Measurements from ENCODE around the gene PIK3CB.
"Not testable (repeated sequence)": the region's sequence is repeated elsewhere in the genome, so short reads cannot be mapped to it uniquely, and the experiment has no call there.

Gene PIK3CB

GRCh38 chr3:138803006-138803653 lies 31.6 kb downstream of the PIK3CB start:
- H3K36me3 ChIP-seq (ENCODE audit: insufficient read depth, low read length) = no peaks in the 10 kb centered on the region; the same call in 1 of the 2 replicates
- H3K9me3 ChIP-seq (ENCODE audit: low read length) = no peaks in the 10 kb centered on the region
- no peak overlapping the region for H3K4me3 ChIP-seq (ENCODE audit: low read depth, low read length, poor library complexity, severe bottlenecking)
- H4K20me1 ChIP-seq (ENCODE audit: insufficient read depth, low read length) = no peaks in the 10 kb centered on the region
- no peak overlapping the region for H3K27ac ChIP-seq (ENCODE audit: low read depth, low read length, poor library complexity, severe bottlenecking)
- H3K4me1 ChIP-seq (ENCODE audit: insufficient read depth, low read length, severe bottlenecking) = no peaks in the 10 kb centered on the region
- H3K79me2 ChIP-seq (ENCODE audit: insufficient read depth, low read length) = peaks cover 13% of the 10 kb centered on the region; the same call in 1 of the 2 replicates
- H3K9me2 ChIP-seq (ENCODE audit: low read depth, low read length) = no peaks in the 10 kb centered on the region
- TF ChIP-seq CTCF (IDR thresholded peaks at IDR 0.05; ENCODE audit: low read length) (no peak), EZH2 (IDR thresholded peaks at IDR 0.05; ENCODE audit: borderline replicate concordance, low read length) (no peak)
- H3K4me2 ChIP-seq (ENCODE audit: low read length) = no peak overlapping the region
- H3F3A ChIP-seq (ENCODE audit: insufficient read depth, low read length) = no peaks in the 10 kb centered on the region
- H2AFZ ChIP-seq (ENCODE audit: low read length) = no peak overlapping the region
- no peak overlapping the region for H3K9ac ChIP-seq (ENCODE audit: low read length)
- H3K27me3 ChIP-seq (ENCODE audit: insufficient read depth, low read length) = no peaks in the 10 kb centered on the region

- H3K9ac ChIP-seq (ENCODE audit: low read length); H3K27ac ChIP-seq (ENCODE audit: low read depth, low read length, poor library complexity, severe bottlenecking); H3K9me2 ChIP-seq (ENCODE audit: low read depth, low read length); H3K27me3 ChIP-seq (ENCODE audit: insufficient read depth, low read length); H3K4me3 ChIP-seq (ENCODE audit: low read depth, low read length, poor library complexity, severe bottlenecking); H3K4me1 ChIP-seq (ENCODE audit: insufficient read depth, low read length, severe bottlenecking); H2AFZ ChIP-seq (ENCODE audit: low read length); H3K36me3 ChIP-seq (ENCODE audit: insufficient read depth, low read length); H3F3A ChIP-seq (ENCODE audit: insufficient read depth, low read length); H4K20me1 ChIP-seq (ENCODE audit: insufficient read depth, low read length); H3K4me2 ChIP-seq (ENCODE audit: low read length); H3K9me3 ChIP-seq (ENCODE audit: low read length): not testable (repeated sequence)
- peaks cover 12% of the 10 kb centered on the region; the same call in 1 of the 2 replicates for H3K79me2 ChIP-seq (ENCODE audit: insufficient read depth, low read length)
These were observed 32.5 kb downstream of the PIK3CB start for GRCh38 chr3:138802223-138802622.

GRCh38 chr3:138801792-138802191 lies 32.9 kb downstream of the PIK3CB start:
- Histone ChIP-seq H3K79me2 (ENCODE audit: insufficient read depth, low read length) (peaks cover 12% of the 10 kb centered on the region; the same call in 1 of the 2 replicates), H3K9ac (ENCODE audit: low read length) (no peak overlapping the region)
- TF ChIP-seq EZH2 (IDR thresholded peaks at IDR 0.05; ENCODE audit: borderline replicate concordance, low read length) = no peak
- no peak for TF ChIP-seq CTCF (IDR thresholded peaks at IDR 0.05; ENCODE audit: low read length)

DNA sequence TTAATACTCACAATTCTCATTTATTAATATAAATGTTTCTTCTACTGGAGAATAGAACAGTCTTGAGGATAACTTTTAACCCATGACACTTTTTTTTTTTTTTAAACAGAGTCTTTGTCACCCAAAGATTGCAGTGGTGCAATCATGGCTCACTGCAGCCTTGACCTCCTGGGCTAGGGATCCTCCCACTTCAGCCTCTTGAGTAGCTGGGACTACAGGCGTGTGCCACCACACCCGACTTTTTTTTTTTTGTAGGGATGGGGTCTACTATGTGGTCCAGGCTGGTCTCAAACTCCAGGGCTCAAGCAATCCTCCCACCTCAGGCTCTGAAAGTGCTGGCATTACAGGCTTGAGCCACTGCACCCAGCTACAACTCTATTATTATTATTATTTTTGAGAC lies 34.5 kb downstream of the PIK3CB start:
- Histone ChIP-seq H2AFZ (ENCODE audit: low read length) (no peak overlapping the region), H3K4me1 (ENCODE audit: insufficient read depth, low read length, severe bottlenecking) (no peaks in the 10 kb centered on the region), H3K79me2 (ENCODE audit: insufficient read depth, low read length) (peaks cover 12% of the 10 kb centered on the region; the same call in 1 of the 2 replicates), H3K9me2 (ENCODE audit: low read depth, low read length) (no peaks in the 10 kb centered on the region), H3K27me3 (ENCODE audit: insufficient read depth, low read length) (no peaks in the 10 kb centered on the region), H3F3A (ENCODE audit: insufficient read depth, low read length) (no peaks in the 10 kb centered on the region), H3K9ac (ENCODE audit: low read length) (no peak overlapping the region), H3K36me3 (ENCODE audit: insufficient read depth, low read length) (no peaks in the 10 kb centered on the region), H3K4me2 (ENCODE audit: low read length) (no peak overlapping the region), H4K20me1 (ENCODE audit: insufficient read depth, low read length) (no peaks in the 10 kb centered on the region), H3K9me3 (ENCODE audit: low read length) (no peaks in the 10 kb centered on the region), H3K4me3 (ENCODE audit: low read depth, low read length, poor library complexity, severe bottlenecking) (no peak overlapping the region), H3K27ac (ENCODE audit: low read depth, low read length, poor library complexity, severe bottlenecking) (no peak overlapping the region)
- TF ChIP-seq EZH2 (IDR thresholded peaks at IDR 0.05; ENCODE audit: borderline replicate concordance, low read length) (no peak), CTCF (IDR thresholded peaks at IDR 0.05; ENCODE audit: low read length) (no peak)

More at GRCh38 chr3:138801792-138802191, 32.9 kb downstream of the PIK3CB start:
- no peak overlapping the region for H2AFZ ChIP-seq (ENCODE audit: low read length)
- no peak overlapping the region for H3K4me3 ChIP-seq (ENCODE audit: low read depth, low read length, poor library complexity, severe bottlenecking)
- no peaks in the 10 kb centered on the region for H3K36me3 ChIP-seq (ENCODE audit: insufficient read depth, low read length)
- no peaks in the 10 kb centered on the region for H4K20me1 ChIP-seq (ENCODE audit: insufficient read depth, low read length)
- no peaks in the 10 kb centered on the region for H3K9me2 ChIP-seq (ENCODE audit: low read depth, low read length)
- H3K9me3 ChIP-seq (ENCODE audit: low read length) = no peaks in the 10 kb centered on the region
- no peaks in the 10 kb centered on the region for H3K4me1 ChIP-seq (ENCODE audit: insufficient read depth, low read length, severe bottlenecking)
- H3F3A ChIP-seq (ENCODE audit: insufficient read depth, low read length) = no peaks in the 10 kb centered on the region
- H3K4me2 ChIP-seq (ENCODE audit: low read length) = no peak overlapping the region
- no peak overlapping the region for H3K27ac ChIP-seq (ENCODE audit: low read depth, low read length, poor library complexity, severe bottlenecking)
- no peaks in the 10 kb centered on the region for H3K27me3 ChIP-seq (ENCODE audit: insufficient read depth, low read length)

Measured in OCI-LY1 (cell line).